Measurements from ENCODE around the gene TAPBP. TPM values are rescaled to one million over a fixed set of nuclear protein-coding genes. Genes with fewer than 3 reads are reported as not detected.

The TAPBP gene
- total RNA-seq, 1 experiment from 2014 or later = 28.2 TPM

- Histone ChIP-seq H3T11ph (ENCODE audit: low read length) (no peak overlapping the region), H3K23ac (ENCODE audit: insufficient read length, low read depth, low read length) (no peak overlapping the region), H2BK20ac (ENCODE audit: low read depth, low read length, poor library complexity, severe bottlenecking) (no peak overlapping the region), H2BK12ac (ENCODE audit: insufficient read length, low read depth, low read length) (no peak overlapping the region), H3K27me3 (ENCODE audit: insufficient read depth, low read length) (no peaks in the 10 kb centered on the region), H3K18ac (ENCODE audit: insufficient read length, low read depth, low read length) (no peak overlapping the region), H4K8ac (replicated peaks; ENCODE audit: insufficient read length, low read depth, low read length) (no peak overlapping the region), H3K4me1 (ENCODE audit: insufficient read depth, low read length) (no peaks in the 10 kb centered on the region; the same call in 1 of the 2 replicates), H2AK5ac (ENCODE audit: insufficient read length, low read length) (no peak overlapping the region), H3K56ac (ENCODE audit: insufficient read length, low read depth, low read length) (no peak overlapping the region), H2BK15ac (ENCODE audit: low read depth, low read length) (no peak overlapping the region), H3K27ac (ENCODE audit: insufficient read length, low read depth, low read length) (no peak overlapping the region), H3K14ac (ENCODE audit: insufficient read depth, low read length) (no peak overlapping the region), H3K4ac (ENCODE audit: low read depth, low read length) (no peak overlapping the region), H2BK5ac (ENCODE audit: insufficient read length, low read length) (no peak overlapping the region), H4K5ac (ENCODE audit: insufficient read length, low read depth, low read length) (no peak overlapping the region), H3K4me2 (ENCODE audit: insufficient read depth, insufficient read length, low read length) (peak overlapping the region; percentile 74), H3K23me2 (ENCODE audit: insufficient read length, low read depth, low read length, poor library complexity, severe bottlenecking) (peaks cover 12% of the 10 kb centered on the region), H2AFZ (ENCODE audit: low read length) (no peak overlapping the region), H3K9ac (ENCODE audit: extremely low read depth, insufficient read length, low read length) (peak overlapping the region; percentile 53), H3K79me2 (ENCODE audit: insufficient read depth, low read length) (peaks cover 7% of the 10 kb centered on the region; the same call in 1 of the 2 replicates), H3K9me3 (ENCODE audit: control insufficient read depth, low read depth, low read length) (no peaks in the 10 kb centered on the region), H2BK120ac (ENCODE audit: low read depth, low read length, poor library complexity, severe bottlenecking) (no peak overlapping the region), H4K20me1 (ENCODE audit: control insufficient read depth, insufficient read depth, insufficient read length) (no peaks in the 10 kb centered on the region), H4K91ac (ENCODE audit: insufficient read length, low read depth, low read length) (no peak overlapping the region), H3K79me1 (ENCODE audit: insufficient read depth, low read depth, low read length, poor library complexity, severe bottlenecking) (peaks cover 8% of the 10 kb centered on the region)
- TF ChIP-seq, protein P1, sequence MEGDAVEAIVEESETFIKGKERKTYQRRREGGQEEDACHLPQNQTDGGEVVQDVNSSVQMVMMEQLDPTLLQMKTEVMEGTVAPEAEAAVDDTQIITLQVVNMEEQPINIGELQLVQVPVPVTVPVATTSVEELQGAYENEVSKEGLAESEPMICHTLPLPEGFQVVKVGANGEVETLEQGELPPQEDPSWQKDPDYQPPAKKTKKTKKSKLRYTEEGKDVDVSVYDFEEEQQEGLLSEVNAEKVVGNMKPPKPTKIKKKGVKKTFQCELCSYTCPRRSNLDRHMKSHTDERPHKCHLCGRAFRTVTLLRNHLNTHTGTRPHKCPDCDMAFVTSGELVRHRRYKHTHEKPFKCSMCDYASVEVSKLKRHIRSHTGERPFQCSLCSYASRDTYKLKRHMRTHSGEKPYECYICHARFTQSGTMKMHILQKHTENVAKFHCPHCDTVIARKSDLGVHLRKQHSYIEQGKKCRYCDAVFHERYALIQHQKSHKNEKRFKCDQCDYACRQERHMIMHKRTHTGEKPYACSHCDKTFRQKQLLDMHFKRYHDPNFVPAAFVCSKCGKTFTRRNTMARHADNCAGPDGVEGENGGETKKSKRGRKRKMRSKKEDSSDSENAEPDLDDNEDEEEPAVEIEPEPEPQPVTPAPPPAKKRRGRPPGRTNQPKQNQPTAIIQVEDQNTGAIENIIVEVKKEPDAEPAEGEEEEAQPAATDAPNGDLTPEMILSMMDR (conservative IDR thresholded peaks at IDR 0.05) = no peak
- WGBS (ENCODE audit: extremely low coverage, insufficient read length, low lambda C conversion rate) = no CpG with 5 or more reads among the region's 14 CpGs
- no peak for DNase-seq
- H3K27me3 Mint-ChIP-seq (ENCODE audit: low read depth) = no peaks in the 10 kb centered on the region; the same call in 1 of the 2 replicates
- H3K27ac Mint-ChIP-seq = peak overlapping the region; percentile 88 to 97 (median 97); a peak in 5 of 7 replicates
- H3K9me3 Mint-ChIP-seq = no peaks in the 10 kb centered on the region
- peaks cover 7 to 20% of the 10 kb centered on the region in 2 experiments for H3K4me1 Mint-ChIP-seq
- H3K36me3 Mint-ChIP-seq (ENCODE audit: insufficient read depth in 1 of 3, low read depth in 3 of 3) = peaks cover 29 to 75% (median 54%) of the 10 kb centered on the region in 3 experiments
- H3K4me3 Mint-ChIP-seq = peak overlapping the region; percentile 99 to 100
These were observed 24.0 kb downstream of the TAPBP start for GRCh38 chr6:33289784-33290315.

Data from H9 (cell line).